OCI-LY7 (cell line): Measurements from ENCODE around the gene RRM1. TPM values are rescaled to one million over a fixed set of nuclear protein-coding genes. Genes with fewer than 3 reads are reported as not detected.
"Not testable (repeated sequence)": the region's sequence is repeated elsewhere in the genome, so short reads cannot be mapped to it uniquely, and the experiment has no call there.

Source experiments
- BruUV-seq: library from RNA; stranded (reverse); fragments of 400-500 nt; replicated peaks from 2 replicates; lab custom pipeline; 2021; lab: Mats Ljungman, UMichigan
- CTCF ChIA-PET: fragments of 300-600 bp; sonication (Branson Sonifier 250); formaldehyde crosslinking; loops from one replicate; lab custom pipeline; 2022; ENCODE audit warnings: antibody characterized with exemption; ENCODE audit not compliant: unreplicated experiment; lab: Charles Lee
- POLR2A ChIA-PET: fragments of 300-600 bp; sonication (Branson Sonifier 250); formaldehyde crosslinking; loops from one replicate; lab custom pipeline; 2022; ENCODE audit warnings: antibody characterized with exemption; lab: Charles Lee
- DNase-seq: peaks from one replicate; pipeline ENCODE4 v3.0.0-alpha.2; 2015; ENCODE audit warnings: low spot score
- H2AFZ ChIP-seq: fragments of 200-600 bp; sonication (generic), shearing (Covaris generic); 2 replicates; pipeline ENCODE4 v1.6.1; 2014; ENCODE audit warnings: mild to moderate bottlenecking, antibody characterized with exemption, low read length, moderate library complexity
- H3K27ac ChIP-seq: fragments of 200-600 bp; sonication (generic); 2 replicates; pipeline ENCODE4 v1.5.1; 2014; ENCODE audit warnings: mixed run types, low read depth, mild to moderate bottlenecking, moderate library complexity, low read length, inconsistent platforms; ENCODE audit not compliant: poor library complexity, severe bottlenecking
- H3K36me3 ChIP-seq: fragments of 200-600 bp; sonication (generic); 2 replicates; pipeline ENCODE4 v1.6.1; 2014; ENCODE audit warnings: mild to moderate bottlenecking, antibody characterized with exemption, low read length, moderate library complexity, mixed read lengths; ENCODE audit not compliant: insufficient read depth
- H3K4me1 ChIP-seq: fragments of 200-600 bp; sonication (generic); 2 replicates; pipeline ENCODE4 v1.5.1; 2014; ENCODE audit warnings: mild to moderate bottlenecking, low read length; ENCODE audit not compliant: insufficient read depth, poor library complexity, severe bottlenecking
- H3K4me2 ChIP-seq: fragments of 200-600 bp; sonication (generic); 2 replicates; pipeline ENCODE4 v1.6.1; 2014; ENCODE audit warnings: mild to moderate bottlenecking, low read length
- H3K4me3 ChIP-seq: fragments of 200-600 bp; sonication (generic); 2 replicates; pipeline ENCODE4 v1.5.1; 2014; ENCODE audit warnings: mild to moderate bottlenecking, low read depth, low read length; ENCODE audit not compliant: poor library complexity, severe bottlenecking
- H3K79me2 ChIP-seq: fragments of 200-600 bp; sonication (generic); 2 replicates; pipeline ENCODE4 v1.6.1; 2016; ENCODE audit warnings: low read depth, mild to moderate bottlenecking, low read length, moderate library complexity, mixed read lengths; ENCODE audit not compliant: insufficient read depth
- H3K9me2 ChIP-seq: fragments of 200-600 bp; sonication (generic); 2 replicates; pipeline ENCODE4 v1.6.1; 2016; ENCODE audit warnings: mild to moderate bottlenecking, low read length, mixed read lengths; ENCODE audit not compliant: insufficient read depth
- H3K9me3 ChIP-seq: fragments of 200-600 bp; sonication (generic); 2 replicates; pipeline ENCODE4 v1.6.1; 2014; ENCODE audit warnings: mild to moderate bottlenecking, mixed run types, low read length, mixed read lengths
- H4K20me1 ChIP-seq: fragments of 200-600 bp; sonication (generic); 2 replicates; pipeline ENCODE4 v1.6.1; 2014; ENCODE audit warnings: mild to moderate bottlenecking, antibody characterized with exemption, low read length, moderate library complexity, mixed read lengths; ENCODE audit not compliant: insufficient read depth
- CTCF ChIP-seq: fragments of 200-600 bp; sonication (generic); conservative IDR thresholded peaks from 2 replicates; pipeline ENCODE4 v1.5.1; 2014; ENCODE audit warnings: mild to moderate bottlenecking, antibody characterized with exemption, low read length, moderate library complexity, mixed read lengths
- EZH2phosphoT487 ChIP-seq: fragments of 200-600 bp; sonication (generic); IDR thresholded peaks from 2 replicates; pipeline ENCODE4 v1.6.1; 2018; ENCODE audit warnings: low read depth, borderline replicate concordance, mild to moderate bottlenecking, mixed run types, antibody characterized with exemption, low read length, moderate library complexity, mixed read lengths
- intact Hi-C: fragments of 100-400 bp; cut with micrococcal nuclease; formaldehyde crosslinking; loops from one replicate; pipeline ENCODE4 v1.10.0; 2022; ENCODE audit not compliant: unreplicated experiment
- total RNA-seq, 2 experiments: library from RNA; depleted of rRNA in 1 of 2; stranded (reverse); fragments of >200 nt in 1 of 2; shearing (Covaris generic) in 1 of 2; gene quantifications; 2 replicates each; pipeline ENCODE4 v1.2.3, GENCODE V29; 2014 to 2022

The RRM1 gene
- total RNA-seq, 2 experiments from 2014 or later: 123 to 162 TPM

- no peak for DNase-seq
- no peaks in the 10 kb centered on the region for H3K9me3 ChIP-seq
- H3K27ac ChIP-seq: no peak overlapping the region
- TF ChIP-seq EZH2phosphoT487 (no peak), CTCF (no peak)
- H3K4me3 ChIP-seq: no peak overlapping the region
- no peak overlapping the region for H3K4me2 ChIP-seq
- POLR2A ChIA-PET: interaction anchor here (0.6 to 1.2 kb wide), 2 partner anchors 15 to 41 kb away, joined by 3 read pairs; no protein-coding TSS in a partner anchor
- H3K36me3 ChIP-seq: no peaks in the 10 kb centered on the region
- no peaks in the 10 kb centered on the region for H3K79me2 ChIP-seq
- H4K20me1 ChIP-seq: no peaks in the 10 kb centered on the region
- no peaks in the 10 kb centered on the region for H3K4me1 ChIP-seq
- intact Hi-C loops: no loop called here
- no TSS peak for BruUV-seq
- no peaks in the 10 kb centered on the region for H3K9me2 ChIP-seq
- CTCF ChIA-PET: no interaction called here
- H2AFZ ChIP-seq: no peak overlapping the region
Observed at GRCh38 chr11:4164884-4165590, 70.4 kb downstream of the RRM1 start.

- intact Hi-C loops: no loop called here
- H3K9me3 ChIP-seq: no peaks in the 10 kb centered on the region
- no peaks in the 10 kb centered on the region for H3K36me3 ChIP-seq
- no peak overlapping the region for H3K4me2 ChIP-seq
- no peaks in the 10 kb centered on the region for H3K4me1 ChIP-seq
- CTCF ChIA-PET: no interaction called here
- no peak overlapping the region for H2AFZ ChIP-seq
- DNase-seq: no peak
- POLR2A ChIA-PET: no interaction called here
- no peak overlapping the region for H3K27ac ChIP-seq
- no peaks in the 10 kb centered on the region for H3K9me2 ChIP-seq
- H4K20me1 ChIP-seq: no peaks in the 10 kb centered on the region
- no peaks in the 10 kb centered on the region for H3K79me2 ChIP-seq
- TF ChIP-seq EZH2phosphoT487: no peak
- TF ChIP-seq CTCF: no peak
- no peak overlapping the region for H3K4me3 ChIP-seq
- BruUV-seq: no TSS peak
Observed at GRCh38 chr11:4167292-4167691, 72.7 kb downstream of the RRM1 start.

GRCh38 chr11:4167758-4168157 is 73.2 kb downstream of the RRM1 start:
- Histone ChIP-seq H4K20me1 (no peaks in the 10 kb centered on the region), H3K4me1 (no peaks in the 10 kb centered on the region), H2AFZ (no peak overlapping the region), H3K79me2 (no peaks in the 10 kb centered on the region), H3K27ac (no peak overlapping the region), H3K4me3 (no peak overlapping the region), H3K36me3 (no peaks in the 10 kb centered on the region), H3K9me2 (no peaks in the 10 kb centered on the region), H3K9me3 (no peaks in the 10 kb centered on the region), H3K4me2 (no peak overlapping the region)
- BruUV-seq: no TSS peak
- ChIA-PET POLR2A (no interaction called here), CTCF (no interaction called here)
- intact Hi-C loops: no loop called here
- TF ChIP-seq EZH2phosphoT487: no peak
- no peak for TF ChIP-seq CTCF
- no peak for DNase-seq

- H3K4me1 ChIP-seq, H2AFZ ChIP-seq, POLR2A ChIA-PET, H3K27ac ChIP-seq, H3K4me2 ChIP-seq, intact Hi-C loops, CTCF ChIA-PET, DNase-seq, H4K20me1 ChIP-seq, H3K4me3 ChIP-seq, BruUV-seq, H3K9me2 ChIP-seq, H3K79me2 ChIP-seq, H3K36me3 ChIP-seq, H3K9me3 ChIP-seq: not testable (repeated sequence)
Observed at GRCh38 chr11:4175620-4176350, 81.2 kb downstream of the RRM1 start.
